ENCODE data around the gene URB1. TPM values are rescaled to one million over a fixed set of nuclear protein-coding genes. Genes with fewer than 3 reads are reported as not detected.
A peak's percentile ranks its signal among the peaks of the same experiment; 100 is the strongest.

URB1 gene
- total and polyA plus RNA-seq, 2 donors (not counting 3 experiments of a cell fraction or from before 2014, with no cell fraction given) = 8.0 to 27.3 TPM

DNA sequence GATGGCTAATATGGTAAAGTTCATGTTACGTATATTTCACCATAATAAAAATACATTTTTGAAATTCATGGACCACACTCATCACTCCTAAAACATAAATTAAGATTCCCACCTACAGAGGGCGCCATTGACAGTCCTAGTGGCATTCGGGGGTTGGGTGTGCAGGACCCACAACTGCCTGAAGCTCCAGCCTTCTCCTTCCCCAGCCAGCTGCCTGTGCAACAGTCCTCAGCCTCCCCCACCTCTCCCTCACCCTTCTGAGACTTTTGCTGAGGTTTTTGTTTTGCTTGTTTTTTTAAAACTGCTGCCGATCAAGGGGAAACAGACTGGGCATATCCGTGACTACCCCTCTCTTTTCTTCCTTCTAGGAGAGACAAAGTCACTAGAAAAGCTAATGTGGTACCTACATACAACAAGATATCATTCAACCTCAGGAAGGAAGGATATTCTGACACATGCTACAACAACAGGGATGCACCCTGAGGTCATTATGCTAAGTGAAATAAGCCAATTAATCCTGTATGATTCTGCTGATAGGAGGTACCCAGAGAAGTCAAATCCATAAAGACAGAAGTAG is 10.5 kb upstream of the URB1 start:
- no peaks in the 10 kb centered on the region for H3K79me2 ChIP-seq (ENCODE audit: control insufficient read depth, insufficient read depth, low read length)
- DNase-seq (ENCODE audit: low read depth, low spot score) = peak; percentile 86
- CTCF ChIA-PET = interaction anchor here (0.6 to 13.1 kb wide), 47 partner anchors 8 to 422 kb away, joined by 3 to 286 read pairs (median 5); partner anchors contain the start of genes CFAP298 and SYNJ1

More for the DNA sequence above, 10.5 kb upstream of the URB1 start:
- Histone ChIP-seq H3K9ac (replicated peaks; ENCODE audit: extremely low read depth, insufficient read depth, low read length) (peak overlapping the region; percentile 21), H3K4me2 (ENCODE audit: insufficient read depth, low read length) (peak overlapping the region; percentile 24), H3K27ac (ENCODE audit: insufficient read depth, low read depth, low read length) (peak overlapping the region; percentile 22), H3K9me3 (replicated peaks; ENCODE audit: control insufficient read depth, insufficient read depth, low read length) (no peaks in the 10 kb centered on the region), H3K4me3 (replicated peaks in 1 of 3; ENCODE audit: insufficient read depth in 1 of 3, low read depth in 1 of 3, low read length in 3 of 3) (no peak overlapping the region), H2AFZ (ENCODE audit: low read depth, low read length) (peak overlapping the region; percentile 55), H3K36me3 (ENCODE audit: control insufficient read depth in 2 of 2, extremely low read depth in 1 of 2, insufficient read depth in 2 of 2, low read length in 2 of 2) (no peaks in the 10 kb centered on the region), H3K4me1 (ENCODE audit: control insufficient read depth, extremely low read depth, insufficient read depth, low read length) (peaks cover 16% of the 10 kb centered on the region), H4K20me1 (replicated peaks; ENCODE audit: control insufficient read depth, extremely low read depth, insufficient read depth, low read length) (no peaks in the 10 kb centered on the region), H3K27me3 (ENCODE audit: control insufficient read depth in 2 of 2, insufficient read depth in 2 of 2, low read length in 2 of 2) (no peaks in the 10 kb centered on the region), H3K9me1 (replicated peaks; ENCODE audit: control insufficient read depth, extremely low read depth, insufficient read depth, low read length) (no peaks in the 10 kb centered on the region)
- FAIRE-seq = peak; percentile 97
- dilution Hi-C loops (cut with MboI; ENCODE audit: extremely low pct_ligation_motif_present, low sequenced_read_pairs) (no loop called here), intact Hi-C loops (cut with micrococcal nuclease) (loop anchor here (1.0 kb wide), 5 partner anchors 8 to 198 kb away; no protein-coding TSS in a partner anchor)
- no peak for TF ChIP-seq MAX (IDR thresholded peaks at IDR 0.05; ENCODE audit: insufficient read depth, insufficient read length)
- TF ChIP-seq JUN (IDR thresholded peaks at IDR 0.05; ENCODE audit: borderline replicate concordance, insufficient read depth, insufficient read length, low read depth) = peak; percentile 53
- no peak for TF ChIP-seq MYC (IDR thresholded peaks at IDR 0.05; ENCODE audit: low read depth, low read length)
- no peak for TF ChIP-seq EZH2 (IDR thresholded peaks at IDR 0.05; ENCODE audit: borderline replicate concordance, low read depth, low read length, severe bottlenecking)
- TF ChIP-seq, protein P1, sequence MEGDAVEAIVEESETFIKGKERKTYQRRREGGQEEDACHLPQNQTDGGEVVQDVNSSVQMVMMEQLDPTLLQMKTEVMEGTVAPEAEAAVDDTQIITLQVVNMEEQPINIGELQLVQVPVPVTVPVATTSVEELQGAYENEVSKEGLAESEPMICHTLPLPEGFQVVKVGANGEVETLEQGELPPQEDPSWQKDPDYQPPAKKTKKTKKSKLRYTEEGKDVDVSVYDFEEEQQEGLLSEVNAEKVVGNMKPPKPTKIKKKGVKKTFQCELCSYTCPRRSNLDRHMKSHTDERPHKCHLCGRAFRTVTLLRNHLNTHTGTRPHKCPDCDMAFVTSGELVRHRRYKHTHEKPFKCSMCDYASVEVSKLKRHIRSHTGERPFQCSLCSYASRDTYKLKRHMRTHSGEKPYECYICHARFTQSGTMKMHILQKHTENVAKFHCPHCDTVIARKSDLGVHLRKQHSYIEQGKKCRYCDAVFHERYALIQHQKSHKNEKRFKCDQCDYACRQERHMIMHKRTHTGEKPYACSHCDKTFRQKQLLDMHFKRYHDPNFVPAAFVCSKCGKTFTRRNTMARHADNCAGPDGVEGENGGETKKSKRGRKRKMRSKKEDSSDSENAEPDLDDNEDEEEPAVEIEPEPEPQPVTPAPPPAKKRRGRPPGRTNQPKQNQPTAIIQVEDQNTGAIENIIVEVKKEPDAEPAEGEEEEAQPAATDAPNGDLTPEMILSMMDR (IDR thresholded peaks at IDR 0.05; ENCODE audit: extremely low read depth in 1 of 2, insufficient read depth in 1 of 2, low read depth in 1 of 2, low read length in 2 of 2) = peak; percentile 63 to 66
- TF ChIP-seq POLR2AphosphoS5 (IDR thresholded peaks at IDR 0.05; ENCODE audit: insufficient read depth, low read depth, low read length) = peak; percentile 46
- TF ChIP-seq FOS (IDR thresholded peaks at IDR 0.05; ENCODE audit: borderline replicate concordance, insufficient read depth, low read length) = peak; percentile 79
- TF ChIP-seq GATA2 (IDR thresholded peaks at IDR 0.05; ENCODE audit: insufficient read depth, insufficient read length, low read depth, low read length) = peak; percentile 93
- TF ChIP-seq POLR2A (IDR thresholded peaks at IDR 0.05; ENCODE audit: low read depth, low read length) = no peak
- POLR2A ChIA-PET = interaction anchor here (0.7 to 1.2 kb wide), 2 partner anchors 14 to 198 kb away, joined by 4 read pairs; no protein-coding TSS in a partner anchor
- BruUV-seq (replicated peaks) = no TSS peak

All from endothelial cell of umbilical vein (primary cell).